HEK293 (cell line): ENCODE measurements around the gene SIM2.

Source experiments
- CTCF ChIP-seq: fragments of 450-650 bp; formaldehyde crosslinking; IDR thresholded peaks from 2 replicates; pipeline ENCODE4 v1.5.1; 2016; ENCODE audit warnings: missing biosample characterization, missing genetic modification characterization
- PRDM6 ChIP-seq: fragments of 450-650 bp; formaldehyde crosslinking; IDR thresholded peaks from 2 replicates; pipeline ENCODE4 v1.5.1; 2017; ENCODE audit warnings: missing biosample characterization, missing genetic modification characterization
- SCRT2 ChIP-seq: fragments of 450-650 bp; formaldehyde crosslinking; IDR thresholded peaks from 2 replicates; pipeline ENCODE4 v1.5.1; 2016; ENCODE audit warnings: missing biosample characterization, missing genetic modification characterization
- TCF7L2 ChIP-seq: IDR thresholded peaks from 2 replicates; pipeline ENCODE4 v1.6.1; 2011; ENCODE audit warnings: low read depth, mild to moderate bottlenecking, inconsistent platforms, low read length, moderate library complexity, borderline replicate concordance
- ZFP3 ChIP-seq: fragments of 450-650 bp; formaldehyde crosslinking; IDR thresholded peaks from 2 replicates; pipeline ENCODE4 v1.5.1; 2016; ENCODE audit warnings: low read depth, missing biosample characterization, missing genetic modification characterization
- ZFP37 ChIP-seq: fragments of 450-650 bp; formaldehyde crosslinking; IDR thresholded peaks from 2 replicates; pipeline ENCODE4 v1.5.1; 2016; ENCODE audit warnings: missing biosample characterization, missing genetic modification characterization
- ZFP41 ChIP-seq: fragments of 450-650 bp; formaldehyde crosslinking; IDR thresholded peaks from 2 replicates; pipeline ENCODE4 v1.5.1; 2016; ENCODE audit warnings: missing biosample characterization, missing genetic modification characterization, borderline replicate concordance
- ZNF366 ChIP-seq: fragments of 450-650 bp; formaldehyde crosslinking; conservative IDR thresholded peaks from 2 replicates; pipeline ENCODE4 v1.5.1; 2016; ENCODE audit warnings: missing biosample characterization, missing genetic modification characterization
- ZNF626 ChIP-seq: fragments of 450-650 bp; sonication (Bioruptor Pico); formaldehyde crosslinking; IDR thresholded peaks from 2 replicates; pipeline ENCODE4 v1.5.1; 2018; ENCODE audit warnings: missing biosample characterization, missing genetic modification characterization, inconsistent platforms
- ZNF670 ChIP-seq: fragments of 450-650 bp; formaldehyde crosslinking; IDR thresholded peaks from 2 replicates; pipeline ENCODE4 v1.5.1; 2016; ENCODE audit warnings: missing biosample characterization, missing genetic modification characterization, low read depth
- ZSCAN18 ChIP-seq: fragments of 450-650 bp; formaldehyde crosslinking; IDR thresholded peaks from 2 replicates; pipeline ENCODE4 v1.5.1; 2016; ENCODE audit warnings: missing biosample characterization, missing genetic modification characterization
- ZSCAN23 ChIP-seq: fragments of 450-650 bp; formaldehyde crosslinking; IDR thresholded peaks from 2 replicates; pipeline ENCODE4 v1.5.1; 2016; ENCODE audit warnings: missing biosample characterization, missing genetic modification characterization
- TF ChIP-seq, protein P1 (sequence below): IDR thresholded peaks from 2 replicates; pipeline ENCODE4 v1.6.1; 2011; ENCODE audit warnings: mild to moderate bottlenecking, low read depth, low read length, borderline replicate concordance

DNA sequence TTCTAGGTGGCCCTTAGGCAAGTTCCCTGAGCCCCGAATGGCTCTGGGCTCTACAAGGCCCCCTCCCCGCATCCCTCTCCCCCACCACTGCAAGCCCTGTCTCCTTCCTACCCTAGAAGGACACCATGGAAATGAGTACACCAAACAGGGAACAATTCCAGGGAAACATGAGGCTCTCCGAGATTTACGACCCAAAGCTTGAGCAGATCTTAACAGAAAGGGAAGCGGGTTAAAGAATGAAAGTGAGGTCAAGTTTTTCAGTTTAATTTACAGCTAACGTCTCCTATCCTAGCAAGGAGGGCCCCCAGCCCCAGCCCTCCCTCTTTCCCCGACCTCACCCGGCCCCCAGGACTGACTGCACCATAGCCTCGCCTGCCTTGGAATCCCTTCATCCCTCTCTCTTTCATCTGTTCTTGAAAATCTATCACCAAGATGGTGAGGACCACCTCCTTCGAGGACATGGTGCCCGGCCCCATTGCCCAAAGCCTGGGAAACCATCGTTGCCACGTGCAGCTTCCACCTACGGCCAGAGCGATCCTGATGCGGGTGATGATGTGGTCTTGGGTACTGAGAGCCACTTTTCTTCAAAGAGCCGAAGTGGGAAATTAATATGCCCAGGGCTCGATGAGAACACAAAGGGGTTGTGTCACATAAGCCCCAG is 30.5 kb downstream of the SIM2 start:
- TF ChIP-seq ZFP3 (no peak), CTCF (tag by site-specific recombination) (no peak), ZNF366 (tag by site-specific recombination) (no peak), SCRT2 (tag by site-specific recombination) (no peak), PRDM6 (tag by site-specific recombination) (no peak), ZNF626 (no peak), ZNF670 (tag by site-specific recombination) (no peak), ZSCAN18 (no peak), ZFP41 (tag by site-specific recombination) (no peak), ZSCAN23 (no peak), TCF7L2 (no peak), ZFP37 (tag by site-specific recombination) (no peak)
- TF ChIP-seq, protein P1, sequence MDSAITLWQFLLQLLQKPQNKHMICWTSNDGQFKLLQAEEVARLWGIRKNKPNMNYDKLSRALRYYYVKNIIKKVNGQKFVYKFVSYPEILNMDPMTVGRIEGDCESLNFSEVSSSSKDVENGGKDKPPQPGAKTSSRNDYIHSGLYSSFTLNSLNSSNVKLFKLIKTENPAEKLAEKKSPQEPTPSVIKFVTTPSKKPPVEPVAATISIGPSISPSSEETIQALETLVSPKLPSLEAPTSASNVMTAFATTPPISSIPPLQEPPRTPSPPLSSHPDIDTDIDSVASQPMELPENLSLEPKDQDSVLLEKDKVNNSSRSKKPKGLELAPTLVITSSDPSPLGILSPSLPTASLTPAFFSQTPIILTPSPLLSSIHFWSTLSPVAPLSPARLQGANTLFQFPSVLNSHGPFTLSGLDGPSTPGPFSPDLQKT = no peak
